Stomach (tissue), 4 donors: ENCODE results near the gene SLC41A3.

Experiments used
- CTCF ChIP-seq, 7 experiments: fragments of 450-650 bp in 4 of 7; fragments of 200-600 bp in 3 of 7; sonication (generic) in 3 of 7; IDR thresholded peaks; one replicate each; pipeline ENCODE4 v1.5.1; 2016 to 2019; ENCODE audit warnings: antibody characterized with exemption in 7 of 7, control low read depth in 2 of 7, mild to moderate bottlenecking in 1 of 7
- EP300 ChIP-seq: sonication (generic); formaldehyde crosslinking; IDR thresholded peaks from one replicate; pipeline ENCODE4 v1.6.1; 2017; ENCODE audit warnings: antibody characterized with exemption
- POLR2A ChIP-seq, 4 donors: fragments of 450-650 bp; IDR thresholded peaks; one replicate each; pipeline ENCODE4 v1.6.1; 2016; ENCODE audit warnings: antibody characterized with exemption in 4 of 4, control low read depth in 2 of 4, mild to moderate bottlenecking in 1 of 4, moderate library complexity in 1 of 4
- POLR2AphosphoS5 ChIP-seq, 3 donors: sonication (generic); formaldehyde crosslinking; IDR thresholded peaks; one replicate each; pipeline ENCODE4 v1.6.1; 2016; ENCODE audit warnings: antibody characterized with exemption in 3 of 3

- TF ChIP-seq CTCF (IDR thresholded peaks at IDR 0.05) (no peak), EP300 (no peak), POLR2AphosphoS5 (IDR thresholded peaks at IDR 0.05) (no peak), POLR2A (IDR thresholded peaks at IDR 0.05) (no peak)
These were observed 13.8 kb downstream of the SLC41A3 start for GRCh38 chr3:126070146-126070545.
